Lung (tissue), 12 donors: ENCODE results near the gene IPO11. TPM values are rescaled to one million over a fixed set of nuclear protein-coding genes. Genes with fewer than 3 reads are reported as not detected.

ENCODE experiments used
- ATAC-seq: fragments of 200-7000 bp; cut with Tn5 transposase; one replicate; pipeline ENCODE4 v1.9.1; 2020; ENCODE audit warnings: moderate number of reproducible peaks; ENCODE audit not compliant: insufficient read depth, low FRiP score
- DNase-seq, 3 donors: peaks; one replicate each; pipeline ENCODE4 v3.0.0-alpha.2; 2013 to 2017
- H3K27ac ChIP-seq, 2 donors: one replicate each; pipeline ENCODE4 v1.5.1; 2013; ENCODE audit warnings: mild to moderate bottlenecking in 2 of 2, moderate library complexity in 2 of 2, control low read depth in 1 of 2, inconsistent platforms in 1 of 2, low read depth in 1 of 2, low read length in 1 of 2
- H3K27me3 ChIP-seq, 3 donors: one replicate each; pipeline ENCODE4 v1.5.1; 2013; ENCODE audit warnings: low read length in 2 of 3; ENCODE audit not compliant: control insufficient read depth in 3 of 3, insufficient read depth in 3 of 3
- H3K36me3 ChIP-seq, 4 donors: one replicate each; pipeline ENCODE4 v1.5.1; 2013; ENCODE audit warnings: low read length in 4 of 4, mild to moderate bottlenecking in 1 of 4, moderate library complexity in 1 of 4; ENCODE audit not compliant: control insufficient read depth in 4 of 4, insufficient read depth in 4 of 4
- H3K4me1 ChIP-seq, 5 donors: one replicate each; pipeline ENCODE4 v1.5.1; 2013; ENCODE audit warnings: low read length in 5 of 5, mild to moderate bottlenecking in 2 of 5, moderate library complexity in 1 of 5; ENCODE audit not compliant: control insufficient read depth in 5 of 5, insufficient read depth in 5 of 5
- H3K4me3 ChIP-seq: one replicate; pipeline ENCODE4 v1.5.1; 2013; ENCODE audit warnings: mild to moderate bottlenecking, control low read depth, moderate library complexity
- H3K9ac ChIP-seq, 2 donors: one replicate each; pipeline ENCODE4 v1.5.1; 2013; ENCODE audit warnings: low read length in 2 of 2, control low read depth in 1 of 2; ENCODE audit not compliant: insufficient read depth in 1 of 2
- H3K9me3 ChIP-seq, 4 donors: one replicate each; pipeline ENCODE4 v1.5.1; 2013; ENCODE audit warnings: low read length in 3 of 4, mild to moderate bottlenecking in 1 of 4, moderate library complexity in 1 of 4; ENCODE audit not compliant: control insufficient read depth in 4 of 4, insufficient read depth in 3 of 4
- CTCF ChIP-seq: IDR thresholded peaks from 2 replicates; pipeline ENCODE4 v1.5.1; 2012; ENCODE audit warnings: mild to moderate bottlenecking; ENCODE audit errors: control extremely low read depth, extremely low read depth
- WGBS, 2 donors: extraction: QIAGEN DNeasy Blood & Tissue Kit; methylation state at CpG; one replicate each; pipeline ENCODE4 v1.1.7; 2013; 5-methylcytosine and 5-hydroxymethylcytosine counted together
- polyA plus RNA-seq, 2 donors: library from polyadenylated mRNA; stranded (reverse); fragments of 200-250 nt; gene quantifications; one replicate each; pipeline ENCODE4 v1.2.1, GENCODE V29; 2013
- total RNA-seq, 2 donors: library from RNA; depleted of rRNA in 1 of 2; stranded (reverse); fragments of >200 nt in 1 of 2; gene quantifications; one replicate each; pipeline ENCODE4 v1.2.1, GENCODE V29; 2014 to 2021
- donor health status: control.
- donor health status: control.
- donor health status: Bipolar disorder and iron deficiency.
- donor health status: healthy.
- donor health status: DM: yes; HTN: yes; CAD: no.

The IPO11 gene
- total and polyA plus RNA-seq, 4 donors = 7.2 to 46.6 (median 25.5) TPM

GRCh38 chr5:62413711-62414110 is 1.1 kb downstream of the IPO11 start:
- 54 to 56% methylated on average over 3 of the region's 3 CpGs for WGBS, 2 donors

DNA sequence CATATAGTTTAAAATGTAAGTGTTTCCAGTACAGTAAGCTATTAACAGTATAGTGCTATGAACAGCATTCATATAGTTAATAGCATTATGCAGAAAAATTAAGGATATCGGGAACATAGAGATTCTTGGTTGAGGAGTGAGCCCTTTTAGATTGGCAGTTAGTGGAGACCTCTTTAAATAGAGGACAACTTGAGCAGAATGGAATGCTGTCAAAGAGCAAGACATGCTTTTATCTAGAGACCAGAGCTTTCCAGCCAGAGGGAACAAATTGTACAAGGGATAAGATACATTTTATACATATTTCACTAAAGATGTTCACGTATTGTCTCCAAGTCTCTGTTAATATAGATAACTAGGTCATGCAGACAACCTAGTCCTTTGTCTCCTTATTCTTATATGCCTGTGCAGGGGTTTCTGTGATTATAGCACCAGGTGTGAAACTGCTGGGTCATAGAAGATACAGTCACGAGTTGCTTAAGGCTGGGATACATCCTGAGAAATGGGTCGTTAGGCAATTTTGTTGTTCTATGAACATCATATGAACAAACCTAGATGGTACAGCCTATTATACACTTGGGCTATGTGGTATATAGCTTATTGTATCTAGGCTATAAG is 6.0 kb downstream of the IPO11 start:
- DNase-seq (no peak), ATAC-seq (no peak)
- peak overlapping the region in 1 of 2 donors; percentile 41 for H3K27ac ChIP-seq
- peaks cover 0 to 12% (median 4%) of the 10 kb centered on the region in 5 donors for H3K4me1 ChIP-seq
- no peaks in the 10 kb centered on the region for H3K27me3 ChIP-seq
- H3K36me3 ChIP-seq = no peaks in the 10 kb centered on the region
- H3K4me3 ChIP-seq = no peak overlapping the region
- H3K9me3 ChIP-seq = no peaks in the 10 kb centered on the region
- WGBS, 2 donors = 85 to 90% methylated on average over 4 of the region's 4 CpGs
- H3K9ac ChIP-seq = no peak overlapping the region
- TF ChIP-seq CTCF = no peak

More at GRCh38 chr5:62413711-62414110, 1.1 kb downstream of the IPO11 start:
- Histone ChIP-seq H3K9ac (peak overlapping the region; percentile 57 to 76), H3K4me3 (no peak overlapping the region), H3K4me1 (peaks cover 0 to 18% (median 6%) of the 10 kb centered on the region in 5 donors), H3K27me3 (no peaks in the 10 kb centered on the region), H3K9me3 (no peaks in the 10 kb centered on the region), H3K36me3 (no peaks in the 10 kb centered on the region), H3K27ac (no peak overlapping the region)
- no peak for TF ChIP-seq CTCF
- DNase-seq (no peak), ATAC-seq (no peak)

GRCh38 chr5:62419609-62420008 is 7.0 kb downstream of the IPO11 start:
- H3K27ac ChIP-seq = no peak overlapping the region

More at GRCh38 chr5:62419609-62420008, 7.0 kb downstream of the IPO11 start:
- WGBS, 2 donors = 98% methylated on average over 3 of the region's 3 CpGs
- Histone ChIP-seq H3K36me3 (no peaks in the 10 kb centered on the region), H3K4me3 (no peak overlapping the region), H3K27me3 (no peaks in the 10 kb centered on the region), H3K4me1 (peaks cover 0 to 8% (median 0%) of the 10 kb centered on the region in 5 donors), H3K9me3 (no peaks in the 10 kb centered on the region), H3K9ac (no peak overlapping the region)
- TF ChIP-seq CTCF = no peak
- no peak for ATAC-seq
- DNase-seq = no peak
